HG02884 (cell line): ENCODE results near the gene ETFDH.
"Not testable (repeated sequence)": the region's sequence is repeated elsewhere in the genome, so short reads cannot be mapped to it uniquely, and the experiment has no call there.

Experiments
- ATAC-seq: cut with Tn5 transposase; IDR thresholded peaks from one replicate; pipeline ENCODE4 v1.9.1; 2021; ENCODE audit warnings: mild to moderate bottlenecking, moderate library complexity; ENCODE audit not compliant: unreplicated experiment

ETFDH gene

GRCh38 chr4:158671915-158672806 lies at the start of gene ETFDH:
Gene ETFDH, plus strand, starts transcription at chr4:158672296. Its CDS starts 161 bp downstream, at chr4:158672457.
- peak; percentile 79 for ATAC-seq

GRCh38 chr4:158624889-158625478 lies 47.1 kb upstream of the ETFDH start:
- ATAC-seq: peak; percentile 92

- no peak for ATAC-seq
Observed at GRCh38 chr4:158625544-158625943, 46.6 kb upstream of the ETFDH start.

GRCh38 chr4:158630893-158631292 lies 41.2 kb upstream of the ETFDH start:
- no peak for ATAC-seq

- ATAC-seq: no peak
Observed at GRCh38 chr4:158636619-158637018, 35.5 kb upstream of the ETFDH start.

- ATAC-seq: no peak
Observed at GRCh38 chr4:158644356-158644755, 27.7 kb upstream of the ETFDH start.

- no peak for ATAC-seq
Observed at GRCh38 chr4:158644760-158645159, 27.3 kb upstream of the ETFDH start.

GRCh38 chr4:158649111-158649680 lies 22.9 kb upstream of the ETFDH start:
- ATAC-seq: no peak

GRCh38 chr4:158652920-158653319 lies 19.2 kb upstream of the ETFDH start:
- ATAC-seq: peak; percentile 59

GRCh38 chr4:158656439-158656838 lies 15.7 kb upstream of the ETFDH start:
- no peak for ATAC-seq

GRCh38 chr4:158657291-158657690 lies 14.8 kb upstream of the ETFDH start:
- ATAC-seq: no peak

GRCh38 chr4:158663255-158663654 lies 8.8 kb upstream of the ETFDH start:
- not testable (repeated sequence) for ATAC-seq

- not testable (repeated sequence) for ATAC-seq
Observed at GRCh38 chr4:158663707-158664625, 8.1 kb upstream of the ETFDH start.

- no peak for ATAC-seq
Observed at GRCh38 chr4:158664806-158665205, 7.3 kb upstream of the ETFDH start.

- ATAC-seq: no peak
Observed at GRCh38 chr4:158666892-158667291, 5.2 kb upstream of the ETFDH start.

GRCh38 chr4:158667651-158668198 lies 4.4 kb upstream of the ETFDH start:
- no peak for ATAC-seq

GRCh38 chr4:158669310-158669709 lies 2.8 kb upstream of the ETFDH start:
- no peak for ATAC-seq

GRCh38 chr4:158670975-158671664 lies 976 bp upstream of the ETFDH start:
- peak; percentile 27 for ATAC-seq

GRCh38 chr4:158671665-158671914 lies 506 bp upstream of the ETFDH start, which contains the start of gene C4orf46:
Gene C4orf46, minus strand, starts transcription at chr4:158671887. Its CDS starts 86 bp downstream, at chr4:158671801.
- ATAC-seq: no peak

GRCh38 chr4:158673633-158674032 lies 1.5 kb downstream of the ETFDH start:
- no peak for ATAC-seq
